Posterior vena cava (tissue), 2 donors: ENCODE measurements around the gene MOGAT1. TPM values are rescaled to one million over a fixed set of nuclear protein-coding genes. Genes with fewer than 3 reads are reported as not detected.
A peak's percentile ranks its signal among the peaks of the same experiment; 100 is the strongest.
"Not testable (repeated sequence)": the region's sequence is repeated elsewhere in the genome, so short reads cannot be mapped to it uniquely, and the experiment has no call there.

Experiments used
- DNase-seq: peaks from one replicate; pipeline ENCODE4 v3.0.0-alpha.2; 2020; ENCODE audit warnings: low spot score
- intact Hi-C, 2 donors: fragments of 100-400 bp; cut with DNase I; formaldehyde crosslinking; loops; one replicate each; pipeline versions ENCODE4 v1.14.1 to v1.14.2; 2022 to 2023
- total RNA-seq, 2 donors: library from RNA; stranded (reverse); fragmentation: NEBNext Ultra II Directional; extraction: Animal tissue kit (Norgen Biotek cat#: 25700); gene quantifications; one replicate each; pipeline ENCODE4 v1.2.1, GENCODE V29; 2021
- donor health status: DM: yes; HTN: yes; CAD: no.
- donor health status: DM: yes; HTN: yes; CAD: no.

The MOGAT1 gene
- total RNA-seq, 2 donors from 2014 or later, result not detected

DNA sequence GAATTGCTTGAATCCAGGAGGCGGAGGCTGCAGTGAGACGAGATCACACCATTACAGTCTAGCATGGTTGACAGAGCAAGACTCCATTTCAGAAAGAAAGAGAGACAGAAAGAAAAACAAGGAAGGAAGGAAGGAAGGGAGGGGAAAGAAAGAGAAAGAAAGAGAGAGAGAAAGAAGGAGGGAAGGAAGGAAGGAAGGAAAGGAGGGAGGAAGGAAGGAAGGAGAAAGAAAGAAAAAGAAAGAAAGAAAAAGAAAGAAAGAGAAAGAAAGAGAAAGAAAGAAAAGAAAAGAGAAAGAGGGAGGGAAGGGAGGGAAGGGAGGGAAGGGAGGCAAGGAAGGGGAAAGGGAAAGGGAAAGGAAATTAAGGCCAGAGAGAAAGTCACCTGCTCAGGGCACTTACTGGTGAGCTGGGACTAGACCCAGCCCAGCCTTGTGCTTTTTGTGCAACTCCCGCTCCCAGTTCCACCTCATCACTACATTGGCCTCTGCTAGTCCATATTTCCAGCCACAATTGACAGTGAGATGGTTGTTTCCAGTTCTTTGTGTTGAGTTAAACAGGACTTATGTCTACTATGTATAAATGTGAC, 35.7 kb downstream of the MOGAT1 start:
- no peak for DNase-seq
- intact Hi-C loops, result loop anchor here in 1 of 2 donors (5.0 kb wide), 1 partner anchor 200 kb away; no protein-coding TSS in a partner anchor

DNA sequence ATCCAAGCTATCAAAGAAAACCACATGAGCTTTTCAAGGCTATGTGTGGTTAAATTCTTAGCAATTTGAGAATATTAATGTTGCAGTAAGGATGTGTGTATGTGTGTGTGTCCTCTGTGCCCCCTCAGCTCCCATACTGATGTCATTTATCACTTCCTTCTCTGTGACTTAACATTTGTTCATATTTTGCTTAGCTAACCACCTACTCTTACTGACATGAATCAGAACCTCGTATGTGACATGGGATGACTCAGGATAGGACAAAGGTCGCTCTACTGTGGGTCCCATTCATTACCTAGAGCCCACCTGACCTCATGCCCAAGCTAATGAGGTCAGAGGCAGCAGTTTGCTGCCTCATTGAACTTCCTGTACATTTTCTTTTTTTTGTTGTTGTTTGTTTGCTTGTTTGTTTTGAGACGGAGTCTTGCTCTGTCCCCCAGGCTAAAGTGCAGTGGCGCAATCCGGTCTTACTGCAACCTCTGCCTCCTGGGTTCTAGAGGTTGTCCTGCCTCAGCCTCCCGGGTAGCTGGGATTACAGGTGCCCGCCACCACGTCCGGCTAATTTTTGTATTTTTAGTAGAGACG, 36.3 kb downstream of the MOGAT1 start:
- intact Hi-C loops, result loop anchor here in 1 of 2 donors (5.0 kb wide), 1 partner anchor 200 kb away; no protein-coding TSS in a partner anchor
- DNase-seq, result no peak

DNA sequence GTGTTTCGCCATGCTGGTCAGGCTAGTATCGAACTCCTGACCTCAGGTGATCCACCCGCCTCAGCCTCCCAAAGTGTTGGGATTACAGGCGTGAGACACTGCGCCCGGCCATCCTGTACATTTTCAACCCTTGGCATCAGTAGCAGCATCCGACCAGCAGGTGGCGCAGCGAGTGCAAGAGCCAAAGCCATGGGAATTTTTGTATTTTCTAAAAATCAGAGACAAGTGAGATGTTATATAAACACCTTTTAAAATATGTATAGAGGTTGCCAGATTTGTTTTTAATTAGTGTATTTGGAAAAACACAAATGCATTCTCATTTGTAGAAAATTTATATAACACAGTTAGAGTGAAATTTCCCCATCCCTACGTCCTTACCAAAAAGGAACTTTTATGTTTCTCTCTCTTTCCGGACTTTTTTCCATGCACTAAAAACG, 36.8 kb downstream of the MOGAT1 start:
- DNase-seq, result peak; percentile 93
- intact Hi-C loops, result loop anchor here in 1 of 2 donors (5.0 kb wide), 1 partner anchor 199 kb away; no protein-coding TSS in a partner anchor

DNA sequence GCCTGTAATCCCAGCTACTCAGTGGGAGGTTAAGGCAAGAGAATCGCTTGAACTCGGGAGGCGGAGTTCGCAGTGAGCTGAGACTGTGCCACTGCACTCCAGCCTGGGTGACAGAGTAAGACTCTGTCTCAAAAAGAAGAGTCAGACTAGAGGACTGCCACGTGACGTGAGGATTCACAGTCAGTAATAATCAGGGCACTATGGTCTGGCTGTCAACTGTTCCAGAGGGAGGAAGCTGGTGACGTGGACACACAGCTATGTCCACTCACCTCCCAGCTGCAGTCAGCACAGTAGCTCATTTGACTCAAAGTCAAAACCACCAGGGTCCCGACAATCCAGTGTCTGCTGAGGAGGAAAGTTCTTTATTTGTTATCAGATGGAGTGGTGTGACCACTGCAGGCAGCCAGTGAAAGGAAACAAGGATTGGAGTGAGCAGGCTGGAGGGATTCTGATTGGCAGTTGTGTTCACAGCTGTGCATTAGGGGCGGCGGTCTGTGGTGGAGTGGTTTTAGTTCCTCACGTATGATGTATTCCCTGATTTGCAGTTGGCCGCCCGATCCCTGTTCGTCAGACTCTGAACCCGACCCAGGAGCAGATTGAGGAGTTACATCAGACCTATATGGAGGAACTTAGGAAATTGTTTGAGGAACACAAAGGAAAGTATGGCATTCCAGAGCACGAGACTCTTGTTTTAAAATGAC, 37.9 kb downstream of the MOGAT1 start:
- intact Hi-C loops, result loop anchor here in 1 of 2 donors (5.0 kb wide), 1 partner anchor 198 kb away; no protein-coding TSS in a partner anchor
- DNase-seq, result peak; percentile 87

DNA sequence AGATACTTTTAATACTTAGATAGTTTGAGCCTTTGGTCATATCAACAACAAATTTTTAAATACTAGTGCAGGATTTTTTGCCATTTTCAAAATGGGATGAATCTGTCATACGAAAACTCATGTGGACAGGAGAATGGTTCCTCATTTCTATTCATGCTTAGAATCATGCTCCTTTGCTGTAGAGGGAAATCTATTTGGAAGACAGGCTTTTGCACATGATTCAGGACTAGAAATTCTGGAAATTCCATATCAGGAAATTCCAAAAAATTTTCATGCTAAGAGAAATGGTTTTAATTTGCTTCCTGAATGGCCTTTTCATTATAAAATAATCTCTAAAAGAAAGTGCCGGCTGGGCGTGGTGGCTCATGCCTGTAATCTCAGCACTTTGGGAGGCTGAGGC, 39.3 kb downstream of the MOGAT1 start:
- DNase-seq, result no peak
- intact Hi-C loops, result no loop called here

DNA sequence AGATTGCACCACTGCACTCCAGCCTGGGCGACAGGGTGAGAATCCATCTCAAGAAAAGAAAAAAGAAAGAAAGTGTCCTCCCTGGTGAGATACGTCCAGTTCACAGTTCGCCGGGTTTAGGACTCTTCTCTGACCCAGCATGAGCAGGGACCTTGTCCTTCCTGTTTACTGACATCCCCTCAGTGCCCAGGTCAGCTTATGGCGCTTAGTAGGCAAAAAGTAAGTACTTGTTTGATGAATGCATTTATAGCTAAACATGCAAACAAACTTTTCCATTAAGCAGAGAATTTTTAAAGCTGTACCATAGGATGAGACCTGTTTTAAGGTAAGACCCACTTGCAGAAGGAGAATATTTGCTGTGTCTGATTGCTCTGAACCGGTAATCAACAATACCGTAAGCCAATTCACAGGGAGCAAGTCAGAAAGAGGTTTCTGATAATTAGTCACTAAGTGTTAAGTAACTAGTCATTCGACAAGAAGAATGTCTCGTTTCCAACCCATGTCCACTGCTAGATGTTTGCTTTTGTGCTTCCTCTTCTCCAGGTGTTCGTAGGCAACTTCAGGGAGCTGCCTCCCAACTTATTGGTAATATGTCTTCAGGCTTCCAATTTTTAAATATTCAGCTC, 40.0 kb downstream of the MOGAT1 start:
- intact Hi-C loops, result no loop called here
- no peak for DNase-seq

DNA sequence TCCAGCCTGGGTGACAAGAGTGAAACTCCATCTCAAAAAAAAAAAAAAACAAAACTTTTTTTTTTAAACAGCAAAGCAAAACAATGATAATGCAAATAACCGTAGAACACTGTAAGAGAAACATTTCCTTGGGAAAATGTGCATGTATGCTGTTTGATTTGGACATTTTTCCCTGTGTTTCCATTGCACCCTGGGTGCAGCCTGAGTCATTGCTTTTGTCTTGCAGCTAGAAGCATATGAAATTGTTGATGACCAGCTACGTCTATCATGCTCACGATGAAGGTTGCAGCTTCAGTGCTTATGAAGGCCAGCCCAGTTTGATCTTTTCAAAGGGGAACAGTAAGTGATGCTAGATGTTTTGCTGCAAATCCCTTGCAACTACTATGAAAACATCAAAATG, 41.5 kb downstream of the MOGAT1 start:
- intact Hi-C loops, result no loop called here
- no peak for DNase-seq

DNA sequence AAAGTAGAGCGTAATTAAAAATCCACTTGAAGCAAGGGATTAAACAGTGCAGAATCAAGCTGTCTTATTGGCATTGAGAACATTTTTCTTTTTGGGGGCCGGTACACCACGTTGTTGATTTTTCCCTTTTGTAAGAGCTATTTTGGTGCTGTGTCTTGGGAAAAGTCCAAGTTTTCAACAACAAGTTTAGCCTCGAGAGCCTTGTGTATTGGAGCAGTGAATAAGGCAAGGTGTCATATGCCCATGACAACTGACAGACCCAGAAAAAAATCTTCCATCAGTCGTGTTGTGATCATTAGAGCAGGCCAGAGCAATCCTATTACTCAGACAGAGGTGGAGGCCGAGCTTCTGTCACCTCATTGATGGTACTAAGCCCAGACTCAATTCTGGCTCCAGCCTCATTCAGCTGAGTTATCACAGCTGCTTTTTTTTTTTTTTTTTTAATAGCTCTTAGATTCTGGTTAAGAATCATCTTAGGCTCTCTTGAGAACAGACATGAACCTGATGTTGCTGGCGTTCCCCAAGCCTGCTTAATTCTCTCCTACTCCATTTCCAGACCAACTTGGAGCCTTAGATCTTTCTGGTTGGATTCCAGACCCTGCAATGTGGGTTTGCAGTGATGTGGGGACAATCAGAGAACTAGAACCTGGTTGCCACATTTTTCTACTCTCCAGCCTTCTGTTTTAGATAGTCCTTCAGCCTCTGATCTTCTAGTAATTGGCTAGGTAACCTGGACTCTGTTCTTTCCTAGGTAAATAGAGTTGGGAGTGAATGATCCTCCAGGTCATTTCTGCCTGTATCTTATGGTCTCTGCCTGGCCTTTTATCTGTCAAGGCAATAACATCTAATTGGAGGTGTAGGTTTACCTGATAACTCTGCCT, 43.1 kb downstream of the MOGAT1 start:
- intact Hi-C loops, result no loop called here
- DNase-seq, result no peak

DNA sequence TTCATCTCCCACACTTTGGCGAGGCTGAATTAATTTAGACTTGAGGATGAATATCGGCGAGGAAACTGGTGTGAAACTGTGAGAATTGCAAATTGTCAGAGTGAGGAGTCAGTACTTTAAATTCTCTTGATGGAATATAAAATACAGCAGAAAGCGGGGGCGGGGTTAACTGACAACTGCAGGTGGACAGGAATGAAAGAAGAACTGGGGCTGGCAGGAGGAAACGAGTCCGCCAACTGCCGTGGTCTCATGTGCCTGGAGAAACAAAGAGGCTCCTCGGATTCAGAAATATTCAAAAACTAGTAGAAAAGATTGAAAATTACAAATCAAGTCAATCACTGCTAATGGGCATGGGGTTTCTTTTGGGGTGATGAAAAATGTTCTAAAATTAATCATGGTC, 44.3 kb downstream of the MOGAT1 start:
- no peak for DNase-seq
- intact Hi-C loops, result no loop called here

DNA sequence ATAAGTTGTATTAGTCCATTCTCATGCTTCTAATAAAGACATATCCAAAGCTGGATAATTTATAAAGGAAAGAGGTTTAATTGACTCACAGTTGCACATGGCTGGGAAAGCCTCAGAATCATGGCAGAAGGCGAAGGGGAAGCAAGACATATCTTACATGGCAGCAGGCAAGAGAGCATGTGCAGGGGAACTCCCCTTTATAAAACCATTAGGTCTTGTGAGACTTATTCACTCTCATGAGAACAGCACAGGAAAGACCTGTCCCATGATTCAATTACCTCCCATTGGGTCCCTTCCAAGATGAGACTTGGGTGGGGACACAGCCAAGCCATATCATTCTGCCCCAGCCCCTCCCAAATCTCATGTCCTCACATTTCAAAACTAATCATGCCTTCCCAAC, 48.3 kb downstream of the MOGAT1 start:
- intact Hi-C loops, DNase-seq: not testable (repeated sequence)

DNA sequence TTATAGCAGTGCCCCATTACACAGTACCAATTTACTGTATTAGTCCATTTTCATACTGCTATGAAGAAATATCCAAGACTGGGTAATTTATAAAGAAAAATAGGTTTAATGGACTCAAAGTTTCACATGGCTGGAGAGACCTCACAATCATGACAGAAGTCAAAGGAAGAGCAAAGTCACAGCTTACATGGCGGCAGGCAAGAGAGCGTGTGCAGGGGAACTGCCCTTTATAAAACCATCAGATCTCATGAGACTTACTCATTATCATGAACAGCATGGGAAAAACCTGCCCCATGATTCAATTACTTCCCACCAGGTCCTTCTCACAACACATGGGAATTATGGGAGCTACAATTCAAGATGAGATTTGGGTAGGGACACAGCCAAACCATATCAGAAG, 50.1 kb downstream of the MOGAT1 start:
- intact Hi-C loops, result not testable (repeated sequence)

DNA sequence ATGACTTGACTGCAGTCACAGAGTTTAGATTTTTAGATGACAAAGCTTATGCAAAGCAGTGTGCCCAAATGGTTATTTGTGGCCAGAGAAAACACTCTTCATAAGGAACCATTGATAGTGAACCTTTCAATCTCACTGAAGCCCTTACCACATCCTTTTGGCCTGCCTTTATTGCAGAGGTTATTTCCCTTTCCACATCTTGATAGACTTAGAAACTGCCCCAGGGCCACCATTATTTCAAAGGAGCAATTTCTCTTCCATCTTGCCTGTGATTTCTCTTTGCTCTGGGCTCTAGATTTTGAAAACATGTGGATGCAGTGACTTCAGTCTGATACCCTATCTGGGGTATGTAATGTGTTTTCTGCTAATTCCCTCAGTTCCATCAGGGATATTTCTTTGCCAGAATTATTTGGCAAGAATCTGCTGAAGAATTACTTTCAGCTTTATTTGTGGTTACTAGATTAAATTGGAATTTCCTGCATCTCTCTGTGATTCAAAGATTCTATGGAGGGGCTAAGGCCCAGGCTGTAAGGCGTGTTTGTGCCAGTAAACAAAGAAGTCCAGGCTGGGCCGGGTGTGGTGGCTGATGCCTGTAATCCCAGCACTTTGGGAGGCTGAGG, 51.0 kb downstream of the MOGAT1 start:
- no peak for DNase-seq
- intact Hi-C loops, result no loop called here

More for the DNA sequence above, 50.1 kb downstream of the MOGAT1 start:
- not testable (repeated sequence) for DNase-seq

DNA sequence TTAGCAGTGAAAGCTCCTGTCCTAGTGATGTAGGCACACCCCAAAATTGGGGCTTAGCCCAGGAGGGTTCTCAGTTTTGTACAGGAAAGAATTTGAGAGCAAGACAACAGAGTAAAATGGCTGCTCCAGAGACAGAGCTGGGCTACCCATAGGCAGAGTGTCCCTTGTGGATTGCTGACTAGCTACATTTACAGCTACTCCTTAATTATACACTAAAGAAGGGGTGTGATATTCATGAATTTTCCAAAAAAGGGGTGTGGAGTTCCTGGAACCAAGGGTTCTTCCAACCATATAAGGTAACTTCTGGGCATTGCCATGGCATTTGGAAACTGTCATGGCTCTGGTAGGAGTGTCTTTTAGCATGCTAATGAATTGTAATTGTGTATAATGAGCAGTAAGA, 52.8 kb downstream of the MOGAT1 start:
- no peak for DNase-seq
- intact Hi-C loops, result no loop called here

DNA sequence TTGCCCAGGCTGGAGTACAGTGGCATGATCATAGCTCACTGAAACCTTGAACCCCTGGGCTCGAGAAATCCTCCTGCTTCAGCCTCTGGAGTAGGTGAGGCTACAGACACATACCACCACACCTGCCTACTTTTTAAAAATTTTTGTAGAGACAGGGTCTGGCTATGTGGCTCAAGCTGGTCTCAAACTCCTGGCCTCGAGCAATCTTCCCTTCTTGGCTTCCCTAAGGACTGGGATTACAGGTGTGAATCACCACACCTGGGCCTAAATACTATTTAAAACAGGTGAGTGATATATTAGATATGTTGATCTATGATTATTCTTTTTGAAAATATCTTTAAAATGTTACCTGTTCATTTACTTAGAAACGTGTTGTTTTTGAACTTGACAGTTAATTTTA, 57.2 kb downstream of the MOGAT1 start:
- no peak for DNase-seq
- intact Hi-C loops, result no loop called here

DNA sequence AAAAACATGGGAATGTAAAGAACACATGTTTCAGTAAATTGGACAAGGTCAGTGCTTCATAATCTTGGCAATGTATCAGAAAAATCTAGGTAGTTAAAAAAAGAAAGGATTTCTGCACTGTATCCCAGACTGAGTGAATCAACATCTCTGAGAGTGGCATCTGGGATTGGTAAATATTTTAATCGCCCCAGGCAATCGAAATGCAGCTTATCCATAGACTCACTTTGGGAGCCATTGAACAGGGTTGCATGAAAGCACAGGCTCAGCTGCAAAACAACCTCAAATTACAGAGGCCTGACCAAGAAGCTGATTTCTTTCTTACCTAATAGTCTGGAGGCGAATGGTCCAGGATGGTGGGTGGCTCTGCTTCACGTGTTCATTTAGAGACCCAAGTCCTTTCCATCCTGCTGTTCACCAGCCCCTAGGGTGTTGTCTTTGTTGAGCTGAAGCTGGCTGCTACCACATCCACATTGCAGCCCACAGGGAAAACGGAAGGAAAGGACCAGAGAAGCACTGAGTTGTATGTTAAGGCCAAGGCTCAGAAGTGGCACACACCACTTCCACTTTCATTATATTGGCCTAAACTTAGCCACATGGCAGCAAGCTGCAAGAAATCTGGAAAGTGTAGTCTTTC, 59.0 kb downstream of the MOGAT1 start:
- DNase-seq, result no peak
- intact Hi-C loops, result no loop called here

DNA sequence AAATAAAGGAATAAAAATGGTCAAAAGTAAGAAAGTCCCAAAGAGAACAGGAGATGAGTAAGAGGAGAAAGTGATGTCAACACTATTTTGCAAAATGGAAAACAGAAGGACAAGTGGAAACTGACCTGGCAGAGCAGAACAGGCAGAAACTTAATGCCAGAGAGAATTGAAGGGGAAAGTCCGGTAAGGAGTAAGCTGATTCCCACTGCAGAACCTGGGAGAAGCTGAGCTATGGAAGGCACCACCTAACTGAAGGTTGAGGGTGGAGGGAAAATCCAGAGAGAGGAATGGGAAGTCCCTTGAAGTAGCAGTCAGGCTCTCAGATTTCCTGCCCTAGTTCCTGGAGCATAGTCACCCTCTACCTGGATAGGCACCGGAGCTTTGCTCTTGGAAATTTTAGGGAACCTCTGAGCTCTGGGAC, 59.8 kb downstream of the MOGAT1 start:
- intact Hi-C loops, result no loop called here
- no peak for DNase-seq

DNA sequence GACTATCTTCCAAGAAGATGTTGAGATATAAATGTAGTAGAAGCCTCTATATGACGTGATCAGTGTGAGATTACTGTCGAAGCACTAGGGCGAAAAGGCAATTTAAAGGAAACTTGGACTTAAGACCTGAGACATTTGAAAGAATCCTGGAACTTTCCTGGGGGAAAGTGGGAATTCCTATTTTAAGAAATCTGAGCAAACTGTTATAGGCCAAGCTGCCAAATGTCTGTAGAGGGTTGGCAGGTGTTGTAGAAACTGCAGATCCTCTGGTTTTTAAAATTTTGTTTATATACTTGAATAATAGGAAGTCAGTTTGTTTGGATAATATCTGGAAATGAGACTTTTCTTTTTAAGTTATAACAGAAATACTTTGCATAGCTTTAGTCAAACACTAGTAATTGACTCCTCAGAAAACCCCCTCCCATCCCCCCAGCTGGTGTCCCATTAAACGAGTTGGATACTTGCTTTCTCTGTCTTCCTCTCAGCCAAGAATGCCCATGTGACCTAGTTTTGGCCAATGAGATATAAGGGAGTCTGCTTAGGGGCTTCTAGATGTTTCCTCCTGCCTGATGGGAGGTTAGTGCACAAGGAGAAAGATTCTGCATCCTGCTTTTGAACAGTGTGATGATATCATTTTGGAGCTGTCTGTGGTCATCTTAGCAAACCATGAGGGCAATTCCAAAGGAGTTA, 61.2 kb downstream of the MOGAT1 start:
- DNase-seq, result no peak
- intact Hi-C loops, result no loop called here

DNA sequence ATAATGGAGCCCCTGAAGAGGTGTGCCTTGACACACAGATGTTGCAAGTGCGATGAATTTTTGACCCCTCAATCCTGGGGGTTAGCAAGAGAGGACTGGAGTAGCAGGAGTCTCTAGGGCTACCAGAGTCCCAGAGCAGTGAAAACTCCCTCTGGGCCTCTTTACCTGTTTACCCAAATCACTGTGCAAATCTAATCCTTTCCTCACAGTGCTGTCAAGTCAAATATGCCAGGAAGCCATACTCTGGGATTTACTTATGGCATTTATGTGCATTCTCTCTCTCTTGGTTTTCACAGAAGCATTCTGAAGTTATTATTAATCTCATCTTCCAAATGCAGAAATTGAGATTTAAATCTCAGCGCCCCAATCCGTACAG, 62.0 kb downstream of the MOGAT1 start:
- intact Hi-C loops, result no loop called here
- DNase-seq, result no peak
